HG03196 (cell line): ENCODE measurements around the gene UMODL1.
"Not testable (repeated sequence)": the region's sequence is repeated elsewhere in the genome, so short reads cannot be mapped to it uniquely, and the experiment has no call there.

Experiments used
- ATAC-seq: cut with Tn5 transposase; IDR thresholded peaks from one replicate; pipeline ENCODE4 v1.9.1; 2021; ENCODE audit not compliant: unreplicated experiment

The UMODL1 gene

GRCh38 chr21:42060166-42060565 is 11.0 kb upstream of the UMODL1 start:
- no peak for ATAC-seq

- ATAC-seq: peak; percentile 41
Measured at GRCh38 chr21:42061195-42061985, 9.7 kb upstream of the UMODL1 start.

GRCh38 chr21:42061986-42062235 is 9.2 kb upstream of the UMODL1 start:
- ATAC-seq: no peak

GRCh38 chr21:42062236-42063022 is 8.7 kb upstream of the UMODL1 start:
- peak; percentile 44 for ATAC-seq

- no peak for ATAC-seq
Measured at GRCh38 chr21:42063191-42063570, 7.9 kb upstream of the UMODL1 start.

- ATAC-seq: no peak
Measured at GRCh38 chr21:42063571-42064521, 7.3 kb upstream of the UMODL1 start.

- ATAC-seq: no peak
Measured at GRCh38 chr21:42066521-42066920, 4.6 kb upstream of the UMODL1 start.

GRCh38 chr21:42067531-42068255 is 3.4 kb upstream of the UMODL1 start:
- ATAC-seq: no peak

- no peak for ATAC-seq
Measured at GRCh38 chr21:42068256-42068545, 2.9 kb upstream of the UMODL1 start.

- no peak for ATAC-seq
Measured at GRCh38 chr21:42068592-42068991, 2.5 kb upstream of the UMODL1 start.

GRCh38 chr21:42069327-42069726 is 1.8 kb upstream of the UMODL1 start:
- ATAC-seq: no peak

GRCh38 chr21:42069843-42070242 is 1.3 kb upstream of the UMODL1 start:
- ATAC-seq: no peak

GRCh38 chr21:42073145-42074099 is 2.3 kb downstream of the UMODL1 start:
- ATAC-seq: no peak

- no peak for ATAC-seq
Measured at GRCh38 chr21:42075686-42076471, 4.8 kb downstream of the UMODL1 start.

GRCh38 chr21:42077685-42078238 is 6.6 kb downstream of the UMODL1 start:
- peak; percentile 81 for ATAC-seq

- ATAC-seq: not testable (repeated sequence)
Measured at GRCh38 chr21:42078247-42079007, 7.3 kb downstream of the UMODL1 start.

- ATAC-seq: no peak
Measured at GRCh38 chr21:42079008-42079938, 8.2 kb downstream of the UMODL1 start.
